Psoas muscle (tissue), 8 donors: ENCODE measurements around the gene MRPL54. TPM values are rescaled to one million over a fixed set of nuclear protein-coding genes. Genes with fewer than 3 reads are reported as not detected.

Source experiments
- ATAC-seq, 4 donors: fragments of 200-7000 bp; cut with Tn5 transposase; one replicate each; pipeline ENCODE4 v1.9.1; 2020; ENCODE audit warnings: moderate library complexity in 3 of 4, mild to moderate bottlenecking in 2 of 4
- DNase-seq, 2 donors: peaks; one replicate each; pipeline ENCODE4 v3.0.0-alpha.2; 2020
- H3K27ac ChIP-seq: fragments of 200-600 bp; one replicate; pipeline ENCODE4 v1.8.0; 2022
- H3K27me3 ChIP-seq, 3 donors: fragments of 200-600 bp in 1 of 3; one replicate each; pipeline versions ENCODE4 v1.6.1 to v1.8.0; 2013 to 2022; ENCODE audit warnings: low read length in 2 of 3, mild to moderate bottlenecking in 2 of 3, moderate library complexity in 1 of 3; ENCODE audit not compliant: insufficient read depth in 3 of 3
- H3K36me3 ChIP-seq, 2 donors: fragments of 200-600 bp in 1 of 2; one replicate each; pipeline versions ENCODE4 v1.6.1 to v1.8.0; 2013 to 2022; ENCODE audit warnings: low read depth in 1 of 2, mild to moderate bottlenecking in 1 of 2, moderate library complexity in 1 of 2; ENCODE audit not compliant: insufficient read depth in 1 of 2
- H3K4me1 ChIP-seq: fragments of 200-600 bp; one replicate; pipeline ENCODE4 v1.8.0; 2022
- H3K4me3 ChIP-seq: fragments of 200-600 bp; one replicate; pipeline ENCODE4 v1.8.0; 2022; ENCODE audit warnings: mild to moderate bottlenecking
- H3K9me3 ChIP-seq: fragments of 200-600 bp; one replicate; pipeline ENCODE4 v1.8.0; 2022
- CTCF ChIP-seq: fragments of 200-600 bp; IDR thresholded peaks from one replicate; pipeline ENCODE4 v1.8.0; 2022; ENCODE audit warnings: antibody characterized with exemption
- WGBS, 3 donors: extraction: QIAGEN DNeasy Blood & Tissue Kit; methylation state at CpG; one replicate each; pipeline versions ENCODE4 v1.1.6 to v1.1.7; 2013; 5-methylcytosine and 5-hydroxymethylcytosine counted together
- intact Hi-C, 2 donors: fragments of 100-400 bp; cut with DNase I; formaldehyde crosslinking; loops; one replicate each; pipeline versions ENCODE4 v1.11.0 to v1.14.2; 2022
- polyA plus RNA-seq, 3 donors: library from polyadenylated mRNA; stranded (reverse); fragments of 200-250 nt; gene quantifications; one replicate each; pipeline ENCODE4 v1.2.3, GENCODE V29; 2013
- total RNA-seq, 4 donors: library from RNA; stranded (reverse); fragmentation: NEBNext Ultra II Directional in 2 of 4; extraction: Animal tissue kit (Norgen Biotek cat#: 25700) in 2 of 4; gene quantifications; one replicate each; pipeline versions ENCODE4 v1.2.1 to v1.2.4, GENCODE V29; 2021 to 2023
- donor health status: healthy with polysubstance abuse.
- donor health status: DM: no; HTN: no; CAD: no; lungs with moderate emphysema.
- donor health status: Bipolar disorder and iron deficiency.
- donor health status: healthy.
- donor health status: DM: yes; HTN: yes; CAD: no.
- donor health status: DM: no; HTN: no; CAD: no.
- donor health status: DM: no; HTN: no; CAD: no.
- donor health status: DM: yes; HTN: yes; CAD: no.

Gene MRPL54
- total and polyA plus RNA-seq, 7 donors = 35.2 to 81.3 (median 51.6) TPM

GRCh38 chr19:3774621-3775373 lies 12.3 kb downstream of the MRPL54 start:
- H3K4me3 ChIP-seq = no peak overlapping the region
- ATAC-seq (no peak), DNase-seq (no peak)
- intact Hi-C loops = no loop called here
- H3K27ac ChIP-seq = no peak overlapping the region
- no peak for TF ChIP-seq CTCF
- no peaks in the 10 kb centered on the region for H3K4me1 ChIP-seq
- H3K27me3 ChIP-seq = peaks cover 0 to 8% (median 0%) of the 10 kb centered on the region in 3 donors
- H3K36me3 ChIP-seq = peaks cover 0 to 1% of the 10 kb centered on the region in 2 donors
- H3K9me3 ChIP-seq = no peaks in the 10 kb centered on the region
- WGBS, 3 donors = 45 to 61% (median 50%) methylated on average over 22 to 25 of the region's 25 CpGs

- 61 to 74% (median 69%) methylated on average over 2 of the region's 2 CpGs for WGBS, 3 donors
- Histone ChIP-seq H3K9me3 (no peaks in the 10 kb centered on the region), H3K4me1 (no peaks in the 10 kb centered on the region), H3K27ac (no peak overlapping the region), H3K36me3 (no peaks in the 10 kb centered on the region), H3K27me3 (peaks cover 0 to 8% (median 0%) of the 10 kb centered on the region in 3 donors), H3K4me3 (no peak overlapping the region)
- no peak for DNase-seq
- TF ChIP-seq CTCF = no peak
- no peak for ATAC-seq
- intact Hi-C loops = no loop called here
These were observed 12.9 kb downstream of the MRPL54 start for GRCh38 chr19:3775374-3775711.

GRCh38 chr19:3775831-3776230 lies 13.3 kb downstream of the MRPL54 start:
- H3K27me3 ChIP-seq = peaks cover 0 to 8% (median 0%) of the 10 kb centered on the region in 3 donors
- DNase-seq = no peak
- H3K4me1 ChIP-seq = no peaks in the 10 kb centered on the region
- TF ChIP-seq CTCF = no peak
- no peaks in the 10 kb centered on the region for H3K36me3 ChIP-seq
- H3K27ac ChIP-seq = no peak overlapping the region
- intact Hi-C loops = no loop called here
- no peak for ATAC-seq
- H3K9me3 ChIP-seq = peaks cover 1% of the 10 kb centered on the region
- H3K4me3 ChIP-seq = no peak overlapping the region
- WGBS, 3 donors = 75 to 88% (median 87%) methylated on average over 5 of the region's 5 CpGs

- TF ChIP-seq CTCF = no peak
- Histone ChIP-seq H3K27ac (no peak overlapping the region), H3K36me3 (no peaks in the 10 kb centered on the region), H3K4me1 (no peaks in the 10 kb centered on the region), H3K4me3 (no peak overlapping the region), H3K9me3 (peaks cover 7% of the 10 kb centered on the region), H3K27me3 (peaks cover 0 to 6% (median 0%) of the 10 kb centered on the region in 3 donors)
- WGBS, 3 donors = 75 to 88% (median 86%) methylated on average over 1 of the region's 1 CpG
- no peak for ATAC-seq
- DNase-seq = no peak
- intact Hi-C loops = no loop called here
These were observed 14.1 kb downstream of the MRPL54 start for GRCh38 chr19:3776479-3777040.
